ENCODE results near the gene DNMT3B. TPM values are rescaled to one million over a fixed set of nuclear protein-coding genes. Genes with fewer than 3 reads are reported as not detected.

The DNMT3B gene
- total RNA-seq, 2 donors from 2014 or later, result 0.30 to 0.34 TPM

GRCh38 chr20:32847964-32848363 lies 85.8 kb downstream of the DNMT3B start:
- peaks cover 19% of the 10 kb centered on the region for H3K36me3 Mint-ChIP-seq (ENCODE audit: low read depth)
- no peak for DNase-seq
- H3K4me3 Mint-ChIP-seq, result no peak overlapping the region
- peak overlapping the region; percentile 45 for H3K27ac Mint-ChIP-seq
- no peaks in the 10 kb centered on the region for H3K9me3 ChIP-seq (ENCODE audit: control insufficient read depth, low read length, poor library complexity, severe bottlenecking)
- no peak for ATAC-seq
- no peaks in the 10 kb centered on the region for H3K27me3 Mint-ChIP-seq
- H3K4me1 Mint-ChIP-seq, result peaks cover 9% of the 10 kb centered on the region

GRCh38 chr20:32848846-32849245 lies 86.7 kb downstream of the DNMT3B start:
- ATAC-seq, result no peak
- H3K27me3 Mint-ChIP-seq, result no peaks in the 10 kb centered on the region
- H3K36me3 Mint-ChIP-seq (ENCODE audit: low read depth), result peaks cover 19% of the 10 kb centered on the region

GRCh38 chr20:32849577-32849976 lies 87.4 kb downstream of the DNMT3B start:
- no peaks in the 10 kb centered on the region for H3K9me3 ChIP-seq (ENCODE audit: control insufficient read depth, low read length, poor library complexity, severe bottlenecking)
- Mint-ChIP-seq H3K4me1 (peaks cover 6% of the 10 kb centered on the region), H3K27ac (peak overlapping the region; percentile 14), H3K4me3 (no peak overlapping the region), H3K27me3 (no peaks in the 10 kb centered on the region), H3K36me3 (ENCODE audit: low read depth) (peaks cover 19% of the 10 kb centered on the region)
- DNase-seq (no peak), ATAC-seq (no peak)

More at GRCh38 chr20:32848846-32849245, 86.7 kb downstream of the DNMT3B start:
- no peak for DNase-seq
- H3K27ac Mint-ChIP-seq, result no peak overlapping the region
- no peaks in the 10 kb centered on the region for H3K9me3 ChIP-seq (ENCODE audit: control insufficient read depth, low read length, poor library complexity, severe bottlenecking)
- H3K4me1 Mint-ChIP-seq, result peaks cover 9% of the 10 kb centered on the region
- H3K4me3 Mint-ChIP-seq, result no peak overlapping the region

- Mint-ChIP-seq H3K4me3 (peak overlapping the region; percentile 73), H3K27ac (peak overlapping the region; percentile 41)
- DNase-seq, result no peak
These were observed 93.2 kb downstream of the DNMT3B start for GRCh38 chr20:32855387-32855786.

GRCh38 chr20:32858189-32858588 lies 96.0 kb downstream of the DNMT3B start:
- Mint-ChIP-seq H3K4me3 (no peak overlapping the region), H3K4me1 (peaks cover 25% of the 10 kb centered on the region), H3K27me3 (no peaks in the 10 kb centered on the region), H3K27ac (peak overlapping the region; percentile 89), H3K36me3 (ENCODE audit: low read depth) (peaks cover 6% of the 10 kb centered on the region)
- ATAC-seq (no peak), DNase-seq (no peak)
- H3K9me3 ChIP-seq (ENCODE audit: control insufficient read depth, low read length, poor library complexity, severe bottlenecking), result no peaks in the 10 kb centered on the region

More at GRCh38 chr20:32855387-32855786, 93.2 kb downstream of the DNMT3B start:
- Mint-ChIP-seq H3K36me3 (ENCODE audit: low read depth) (peaks cover 6% of the 10 kb centered on the region), H3K4me1 (peaks cover 20% of the 10 kb centered on the region), H3K27me3 (no peaks in the 10 kb centered on the region)
- ATAC-seq, result no peak
- H3K9me3 ChIP-seq (ENCODE audit: control insufficient read depth, low read length, poor library complexity, severe bottlenecking), result no peaks in the 10 kb centered on the region

Other genes starting within 250 kb of the DNMT3B start
- 10 to 100 TPM; 60.9 to 62.9 TPM for gene NOL4L, start 177.1 kb upstream of the DNMT3B start, total RNA-seq
- gene C20orf203, start 88.4 kb upstream of the DNMT3B start, total RNA-seq, result under 1 TPM; 0.10 to 0.20 TPM
- gene COMMD7, start 18.9 kb upstream of the DNMT3B start, total RNA-seq, result 10 to 100 TPM; 33.9 to 47.5 TPM
- 100 to 1,000 TPM; 105 to 134 TPM for gene MAPRE1, start 57.6 kb downstream of the DNMT3B start, total RNA-seq
- gene EFCAB8, start 96.5 kb downstream of the DNMT3B start, total RNA-seq, result 1 to 10 TPM in 1 of 2 donors, under 1 TPM in 1; 0.32 to 1.8 TPM
- gene SUN5, start 242.0 kb downstream of the DNMT3B start, total RNA-seq, result not detected
- not detected for gene BPIFB2, start 245.3 kb downstream of the DNMT3B start, total RNA-seq